GM18508 (cell line): ENCODE results near the gene ARFRP1.

Experiments
- ATAC-seq: cut with Tn5 transposase; IDR thresholded peaks from one replicate; pipeline ENCODE4 v1.9.1; 2021; ENCODE audit warnings: moderate number of reproducible peaks; ENCODE audit not compliant: insufficient read depth, unreplicated experiment

The ARFRP1 gene, protein sequence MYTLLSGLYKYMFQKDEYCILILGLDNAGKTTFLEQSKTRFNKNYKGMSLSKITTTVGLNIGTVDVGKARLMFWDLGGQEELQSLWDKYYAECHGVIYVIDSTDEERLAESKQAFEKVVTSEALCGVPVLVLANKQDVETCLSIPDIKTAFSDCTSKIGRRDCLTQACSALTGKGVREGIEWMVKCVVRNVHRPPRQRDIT

DNA sequence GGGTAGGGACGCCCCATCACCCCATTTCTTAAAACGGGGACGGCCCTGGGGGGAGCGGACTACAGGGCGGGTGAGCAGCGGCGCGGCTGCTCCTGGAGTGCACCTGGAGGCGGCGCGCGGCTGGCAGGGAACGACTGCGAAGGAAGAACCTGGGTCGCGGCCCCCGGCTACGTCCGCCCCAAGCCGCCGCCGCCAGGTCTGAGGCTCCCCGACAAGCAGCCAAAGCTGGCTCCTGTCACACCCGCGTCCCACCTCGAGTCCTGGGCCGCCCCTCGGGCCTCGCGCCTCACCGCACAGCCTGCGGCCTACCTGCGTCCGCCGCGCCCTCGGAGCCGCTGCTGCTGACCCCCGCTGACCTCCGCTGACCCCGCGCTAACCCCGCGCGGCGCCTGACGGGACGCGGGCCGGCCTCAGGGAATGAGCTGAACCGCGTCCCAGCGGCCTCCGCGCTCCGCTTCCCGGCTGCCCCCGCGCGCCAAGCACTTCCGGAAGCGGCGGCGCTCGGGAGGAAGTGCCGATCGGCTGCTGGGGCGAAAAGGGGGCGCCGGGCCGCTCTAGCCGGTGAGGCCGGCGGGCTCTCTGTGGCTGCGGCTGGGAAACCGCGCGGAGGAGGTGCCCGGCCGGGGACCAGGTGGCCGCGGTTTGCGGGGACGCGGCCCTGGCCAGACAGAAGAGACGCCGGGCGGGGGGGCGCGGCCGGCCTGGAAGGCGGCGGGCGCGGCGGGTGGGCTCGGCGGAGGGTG is at the start of gene ARFRP1, which contains the start of gene ZGPAT:
TSS of gene ARFRP1 (minus strand) at position 419 of the 743 bp plus-strand sequence. CDS start 885 bp downstream, outside the sequence.
TSS of gene ZGPAT (plus strand) at position 482 of the 743 bp plus-strand sequence. CDS start 542 bp downstream, outside the sequence.
- ATAC-seq, result no peak

GRCh38 chr20:63756648-63756991 is 48.8 kb upstream of the ARFRP1 start:
- no peak for ATAC-seq

DNA sequence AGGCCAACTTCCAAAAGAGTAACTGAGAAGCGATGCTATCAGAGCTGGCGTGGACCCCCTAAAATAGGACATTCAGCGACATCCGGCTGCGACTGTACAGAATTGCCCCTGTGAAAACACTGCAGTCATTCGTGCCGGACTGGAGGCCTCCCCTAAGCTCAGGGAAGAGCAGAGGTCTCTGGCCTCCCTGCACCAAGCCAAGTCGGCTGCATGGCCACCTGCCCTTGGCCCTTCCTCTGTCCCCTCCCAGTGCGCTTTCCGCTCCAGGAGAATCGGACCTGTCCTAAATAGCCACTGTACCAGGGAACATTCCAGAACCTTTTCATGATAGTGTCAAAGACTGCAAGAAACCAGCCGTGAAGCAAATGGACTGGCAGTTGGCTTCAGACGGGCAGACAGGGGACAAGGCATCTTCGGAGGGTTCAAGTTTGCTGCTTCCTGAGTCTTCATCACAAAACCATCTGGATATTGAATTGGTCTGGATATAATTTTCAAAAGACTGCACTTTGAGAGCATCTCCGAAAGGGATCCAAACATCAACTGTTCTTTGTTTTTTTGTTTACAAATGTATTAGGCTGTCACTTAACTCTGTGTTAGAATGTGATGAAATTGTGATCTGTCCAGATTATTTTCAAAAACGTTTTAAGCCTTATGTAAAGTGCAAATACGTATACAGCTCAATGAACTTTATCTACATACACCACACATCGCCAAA is 48.3 kb upstream of the ARFRP1 start:
- no peak for ATAC-seq

- ATAC-seq, result no peak
Observed at GRCh38 chr20:63754008-63754407, 46.2 kb upstream of the ARFRP1 start.

DNA sequence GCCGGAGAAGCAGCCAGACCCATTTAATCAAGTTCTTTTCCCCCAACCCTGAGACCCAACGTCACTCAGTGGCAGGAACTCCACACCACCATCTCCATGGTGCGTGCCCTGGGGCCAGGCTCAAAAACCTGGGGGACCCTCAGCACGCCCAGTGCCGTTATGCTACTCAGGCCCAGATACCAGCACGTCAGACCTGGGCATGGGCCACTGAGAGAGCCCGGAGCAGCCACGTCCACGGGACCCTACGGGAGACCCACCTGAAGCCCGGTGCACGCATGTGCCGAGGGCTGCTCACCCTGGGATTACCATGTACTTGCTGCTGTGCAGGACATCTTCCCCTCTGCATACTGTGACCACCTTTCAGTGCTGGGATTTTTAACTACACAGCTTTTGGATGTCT is 45.6 kb upstream of the ARFRP1 start:
- ATAC-seq, result no peak

DNA sequence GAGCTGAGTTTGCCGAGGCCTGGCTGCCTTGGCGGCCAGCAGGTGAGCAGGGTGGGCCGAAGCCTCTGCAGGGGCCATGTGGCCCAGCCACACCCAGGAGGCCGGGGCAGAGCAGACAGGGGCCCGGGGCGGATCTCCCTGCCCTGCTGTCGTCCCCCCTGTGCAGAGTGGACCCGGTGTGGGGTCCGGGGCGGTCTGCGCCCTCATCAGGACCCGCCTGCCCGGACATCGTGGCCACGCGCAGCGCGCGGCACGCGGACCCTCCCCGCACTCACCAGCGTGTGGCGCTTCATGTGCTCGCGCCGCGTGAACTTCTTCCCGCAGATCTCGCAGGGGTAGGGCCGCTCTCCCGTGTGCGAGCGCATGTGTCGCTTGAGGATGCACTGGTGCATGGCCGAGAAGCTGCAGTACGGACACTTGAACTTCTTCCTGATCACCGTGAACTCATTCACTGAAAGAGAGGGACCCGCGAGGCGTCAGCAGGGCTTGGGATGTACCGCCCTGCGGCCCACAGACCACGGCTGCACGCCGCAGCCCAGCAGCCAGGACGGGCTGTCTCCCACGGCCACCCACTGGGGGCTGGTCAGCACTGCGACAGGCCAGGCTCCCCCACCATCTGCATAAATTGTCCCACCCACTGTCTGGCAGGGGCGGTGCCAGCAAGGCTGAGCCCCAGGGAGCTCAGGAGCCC is 44.8 kb upstream of the ARFRP1 start:
- ATAC-seq, result no peak

DNA sequence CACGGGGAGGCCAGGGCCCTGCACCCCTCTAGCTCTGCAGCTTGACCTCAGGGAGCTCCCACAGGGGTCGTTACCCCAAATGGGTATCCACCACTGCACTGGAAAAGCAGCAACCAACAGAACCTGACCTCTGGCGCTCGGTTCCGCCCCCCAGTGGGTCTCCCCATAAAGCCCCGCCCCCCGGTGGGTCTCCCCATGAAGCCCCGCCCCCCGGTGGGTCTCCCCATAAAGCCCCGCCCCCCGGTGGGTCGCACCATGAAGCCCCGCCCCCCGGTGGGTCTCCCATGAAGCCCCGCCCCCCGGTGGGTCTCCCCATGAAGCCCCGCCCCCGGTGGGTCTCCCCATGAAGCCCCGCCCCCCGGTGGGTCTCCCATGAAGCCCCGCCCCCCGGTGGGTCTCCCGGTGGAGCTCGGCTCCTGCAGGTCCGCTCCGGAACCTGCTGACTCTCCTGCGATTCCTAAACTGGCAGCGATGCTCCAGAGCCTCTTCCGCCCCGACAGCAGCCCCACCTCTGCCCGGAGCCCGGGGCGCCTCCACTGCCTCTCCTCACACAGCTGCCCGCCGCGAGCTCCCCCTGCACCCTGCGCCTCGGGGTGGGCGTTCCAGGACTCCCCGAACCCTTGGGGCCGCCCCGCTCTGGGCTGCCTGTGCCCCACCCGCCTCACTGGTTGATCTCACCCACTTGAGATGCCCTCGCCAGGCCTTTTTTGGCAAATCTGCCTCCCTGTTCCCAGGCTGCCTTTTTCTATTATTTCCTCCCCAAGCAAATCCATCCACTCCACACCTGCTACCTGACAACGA is 43.9 kb upstream of the ARFRP1 start:
- ATAC-seq, result no peak

DNA sequence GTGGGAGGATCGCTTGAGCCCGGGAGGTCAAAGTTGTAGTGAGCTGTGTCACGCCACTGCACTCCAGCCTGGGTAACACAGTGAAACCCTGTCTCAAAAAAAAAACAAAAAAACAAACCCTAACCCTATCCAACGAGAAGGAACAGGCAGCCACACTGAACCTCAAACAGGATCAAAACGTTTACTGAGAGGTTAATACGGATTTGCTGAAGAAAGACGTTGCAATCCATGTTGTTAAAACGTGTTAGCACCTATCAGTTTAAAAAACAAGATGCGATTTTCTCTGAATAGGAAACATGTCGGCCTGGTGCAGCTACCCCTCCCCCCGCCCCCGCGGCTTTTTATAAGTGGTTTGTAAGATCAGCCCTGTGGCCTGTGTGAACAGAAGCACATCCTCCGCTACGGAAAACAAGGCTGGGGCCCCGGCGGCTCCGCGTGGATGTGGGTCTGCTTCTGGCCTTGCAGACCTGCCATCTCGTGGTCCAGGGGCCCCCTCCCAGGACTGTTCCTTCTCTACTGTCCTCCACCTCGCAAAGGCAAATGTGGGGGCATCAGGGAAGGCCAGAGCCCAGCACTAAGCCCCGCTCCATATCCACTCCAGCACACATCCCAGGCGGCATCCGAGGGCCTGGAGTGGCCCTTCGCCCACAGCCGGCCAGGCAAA is 43.2 kb upstream of the ARFRP1 start:
- ATAC-seq, result no peak

DNA sequence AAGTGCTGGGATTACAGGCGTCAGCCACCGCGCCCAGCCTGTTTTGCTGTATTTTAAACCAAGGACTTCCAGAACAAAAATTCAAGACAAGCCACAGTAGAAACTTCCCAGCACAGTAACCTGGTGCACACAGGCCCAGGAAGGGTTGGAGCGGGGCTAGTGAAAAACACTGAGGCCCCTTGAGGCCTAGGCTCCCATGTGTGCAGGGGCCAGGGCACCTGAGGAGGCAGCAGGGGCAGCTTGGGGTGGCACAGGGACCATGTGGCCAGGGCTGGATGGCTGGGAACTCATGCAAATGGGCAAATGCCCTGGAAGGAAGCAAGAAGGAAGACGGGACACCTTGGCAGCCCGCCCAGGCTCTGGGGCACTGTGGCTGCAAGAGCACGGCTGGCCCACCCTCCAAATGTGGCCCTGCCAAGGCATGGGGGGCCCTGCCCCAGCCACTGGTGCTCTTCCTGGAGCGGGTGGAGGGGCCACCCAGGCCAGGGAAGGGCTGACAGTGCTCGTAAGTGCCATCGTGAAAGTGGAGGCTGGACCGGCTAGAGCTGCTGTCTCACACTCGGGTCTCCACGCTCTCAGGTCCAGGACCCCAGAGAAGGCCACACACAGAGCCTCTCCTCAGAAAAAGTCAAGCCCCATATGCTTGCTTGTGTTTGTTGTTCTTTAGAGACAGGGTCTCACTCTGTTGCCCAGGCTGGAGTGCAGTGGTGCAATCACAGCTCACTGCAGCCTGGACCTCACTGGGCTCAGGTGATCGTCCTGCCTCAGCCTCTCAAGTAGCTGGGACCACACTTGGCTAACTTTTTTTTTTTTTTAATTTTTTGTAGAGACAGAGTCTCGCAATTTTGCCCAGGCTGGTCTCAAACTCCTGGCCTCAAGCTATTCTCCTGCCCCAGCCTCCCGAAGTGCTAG is 42.1 kb upstream of the ARFRP1 start:
- no peak for ATAC-seq

DNA sequence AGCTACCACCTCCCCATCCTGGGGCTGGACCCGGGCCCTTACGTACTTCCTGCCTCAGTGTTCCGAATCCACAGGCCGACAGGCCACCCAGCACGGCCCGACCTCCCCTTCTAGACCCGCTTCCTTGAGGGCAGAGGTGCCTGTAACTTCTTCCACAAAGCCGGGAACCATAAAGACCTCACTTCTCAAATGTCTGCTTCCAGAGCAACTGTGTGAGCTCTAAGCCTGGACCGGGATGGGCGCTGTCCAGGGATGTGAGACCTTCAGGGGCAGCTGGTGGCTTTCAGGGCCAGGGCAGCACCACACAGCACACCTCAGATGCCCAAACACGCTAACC is 41.1 kb upstream of the ARFRP1 start:
- no peak for ATAC-seq

- no peak for ATAC-seq
Observed at GRCh38 chr20:63748070-63748933, 40.5 kb upstream of the ARFRP1 start.

GRCh38 chr20:63747622-63748069 is 39.9 kb upstream of the ARFRP1 start:
- ATAC-seq, result no peak

- ATAC-seq, result no peak
Observed at GRCh38 chr20:63746751-63747315, 39.1 kb upstream of the ARFRP1 start.

DNA sequence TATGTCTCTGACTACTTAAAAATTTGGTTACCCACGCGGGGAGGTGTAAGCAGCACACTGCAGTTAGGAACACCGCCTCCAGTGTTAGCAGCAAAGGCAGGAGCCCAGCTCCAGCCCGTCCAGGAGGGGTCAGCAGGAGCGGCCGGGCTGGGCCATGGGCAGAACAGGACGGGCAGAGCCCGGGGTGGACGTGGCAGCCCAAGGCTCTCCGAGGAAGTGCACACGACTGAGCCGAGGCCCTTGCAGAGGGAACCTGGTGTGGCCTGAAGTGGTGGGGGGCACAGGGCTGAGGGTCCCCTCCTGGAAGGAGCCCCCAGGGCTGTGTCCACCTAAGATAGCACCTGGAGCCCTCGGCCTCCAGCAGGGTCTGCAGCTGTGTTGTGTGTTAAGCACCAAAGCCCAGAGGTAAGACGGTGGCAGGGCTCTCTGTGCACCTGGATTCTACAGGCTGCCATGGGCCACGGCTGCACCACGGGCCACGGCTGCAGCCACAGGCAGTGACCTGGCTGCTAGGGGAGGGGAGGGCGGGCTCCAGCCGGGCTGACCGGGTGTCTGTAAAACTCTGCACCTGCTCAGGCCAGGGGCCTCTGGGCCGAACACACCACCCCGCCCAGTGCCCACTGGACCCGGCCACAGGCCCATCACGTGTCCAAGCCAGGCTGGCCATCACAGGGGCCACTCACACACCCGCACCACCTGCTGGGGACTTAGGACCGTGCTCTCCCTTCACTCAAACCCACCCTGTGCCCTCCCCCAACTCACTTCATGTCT is 38.4 kb upstream of the ARFRP1 start:
- ATAC-seq, result no peak

GRCh38 chr20:63745424-63745805 is 37.6 kb upstream of the ARFRP1 start:
- ATAC-seq, result no peak

- no peak for ATAC-seq
Observed at GRCh38 chr20:63744574-63745423, 37.0 kb upstream of the ARFRP1 start.
